ENCODE measurements around the gene C19orf47.

DNA sequence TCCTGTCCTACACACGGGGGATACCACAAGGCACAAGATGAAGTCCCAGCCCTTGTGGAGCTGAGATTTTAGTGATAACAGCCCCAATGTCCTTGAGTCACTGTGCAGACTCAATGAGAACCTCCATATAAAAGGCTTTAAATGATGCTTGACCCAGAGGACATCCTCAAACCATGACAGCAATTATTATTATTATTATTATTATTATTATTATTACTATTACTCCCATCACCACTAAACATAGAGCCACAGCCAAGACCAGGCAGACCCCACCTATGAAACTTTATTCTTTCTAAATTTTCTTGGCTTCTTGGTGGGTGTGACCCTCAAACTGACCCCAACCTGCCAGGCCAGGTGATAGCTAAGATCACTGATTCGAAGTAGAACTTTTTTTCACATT lies 11.1 kb downstream of the C19orf47 start:
- TF ChIP-seq POLR2AphosphoS5 (IDR thresholded peaks at IDR 0.05; ENCODE audit: low read depth, low read length) (no peak), POLR2A (IDR thresholded peaks at IDR 0.05; ENCODE audit: low read depth, low read length) (no peak)
